ENCODE results near the gene KIAA1755. TPM values are rescaled to one million over a fixed set of nuclear protein-coding genes. Genes with fewer than 3 reads are reported as not detected.
"Not testable (repeated sequence)": the region's sequence is repeated elsewhere in the genome, so short reads cannot be mapped to it uniquely, and the experiment has no call there.

The KIAA1755 gene
- total RNA-seq, 1 donor from 2014 or later = 4.3 TPM

DNA sequence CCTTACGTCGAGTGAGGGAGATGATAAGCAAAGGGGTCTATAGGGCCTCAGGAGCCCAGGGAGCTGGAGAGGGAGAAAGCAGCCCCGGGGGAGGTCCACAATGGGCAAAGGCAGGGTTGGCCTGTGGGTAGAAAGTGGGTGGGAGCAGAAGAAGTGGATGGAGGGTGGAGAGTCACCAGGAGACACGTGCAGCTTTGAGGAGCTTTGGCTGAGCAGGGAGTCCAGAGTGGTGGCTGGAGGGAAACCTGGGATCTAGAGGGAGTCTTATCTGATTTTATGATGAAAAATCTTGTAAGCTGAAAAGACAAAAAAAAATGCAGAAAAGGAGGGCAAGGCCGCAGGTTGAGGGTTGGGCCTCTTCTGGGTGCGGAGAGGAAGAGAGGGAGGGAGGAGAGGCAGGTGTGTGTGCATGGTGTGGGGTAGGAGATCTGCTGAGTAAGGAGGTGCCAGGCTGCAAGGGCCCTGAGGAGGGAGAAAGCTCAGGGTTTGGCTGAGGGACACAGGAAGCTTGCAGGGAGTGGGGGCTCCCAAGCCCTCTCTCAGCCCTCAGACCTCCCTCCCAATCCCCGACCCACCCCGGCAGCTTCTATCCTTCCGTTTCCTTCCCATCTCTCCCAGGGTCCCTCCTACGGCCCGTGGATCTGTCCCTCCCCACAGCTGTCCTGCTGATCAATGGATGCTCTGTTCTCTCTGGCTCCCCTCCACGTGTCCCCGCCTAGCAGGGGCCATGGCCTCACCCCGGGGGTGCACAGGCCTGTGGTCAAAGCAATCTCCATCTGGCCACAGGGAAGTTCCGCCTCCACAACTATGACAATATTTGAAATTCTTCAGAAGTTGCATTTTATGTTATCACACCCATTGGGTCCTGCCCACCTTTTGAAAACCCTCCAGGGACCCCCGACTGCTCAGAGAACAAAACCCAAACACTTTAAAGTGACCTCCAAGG, 26.3 kb upstream of the KIAA1755 start:
- DNase-seq (ENCODE audit: low spot score) = no peak

- no peak for DNase-seq (ENCODE audit: low spot score)
Measured at GRCh38 chr20:38284893-38285444, 24.4 kb upstream of the KIAA1755 start.

- DNase-seq (ENCODE audit: low spot score) = not testable (repeated sequence)
Measured at GRCh38 chr20:38284066-38284650, 23.6 kb upstream of the KIAA1755 start.

- DNase-seq (ENCODE audit: low spot score) = no peak
Measured at GRCh38 chr20:38283236-38283635, 22.7 kb upstream of the KIAA1755 start.

GRCh38 chr20:38281176-38281915, 20.8 kb upstream of the KIAA1755 start:
- not testable (repeated sequence) for DNase-seq (ENCODE audit: low spot score)

- no peak for DNase-seq (ENCODE audit: low spot score)
Measured at GRCh38 chr20:38278763-38279162, 18.2 kb upstream of the KIAA1755 start.

GRCh38 chr20:38278131-38278530, 17.6 kb upstream of the KIAA1755 start:
- no peak for DNase-seq (ENCODE audit: low spot score)

GRCh38 chr20:38277691-38278090, 17.2 kb upstream of the KIAA1755 start:
- no peak for DNase-seq (ENCODE audit: low spot score)

DNA sequence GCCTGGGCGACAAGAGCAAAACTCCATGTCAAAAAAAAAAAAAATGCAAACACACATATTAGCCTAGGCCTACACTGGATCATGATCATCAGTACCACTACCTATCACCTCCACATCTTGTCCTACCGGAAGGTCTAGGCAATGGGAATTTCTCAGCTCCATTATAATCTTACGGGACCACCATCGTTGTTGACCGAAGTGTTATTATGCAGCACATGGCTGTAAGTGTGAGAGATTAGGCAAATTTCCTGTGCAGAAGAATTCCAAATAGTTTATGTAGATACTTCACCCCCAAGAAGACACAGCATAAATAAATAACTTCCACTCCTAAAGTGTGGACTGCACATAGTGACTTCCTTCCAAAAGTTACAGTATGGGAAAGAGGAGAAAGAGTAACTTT, 16.8 kb upstream of the KIAA1755 start:
- DNase-seq (ENCODE audit: low spot score) = no peak

- DNase-seq (ENCODE audit: low spot score) = peak; percentile 19
Measured at GRCh38 chr20:38275815-38276550, 15.4 kb upstream of the KIAA1755 start.

- no peak for DNase-seq (ENCODE audit: low spot score)
Measured at GRCh38 chr20:38272961-38273360, 12.4 kb upstream of the KIAA1755 start.

DNA sequence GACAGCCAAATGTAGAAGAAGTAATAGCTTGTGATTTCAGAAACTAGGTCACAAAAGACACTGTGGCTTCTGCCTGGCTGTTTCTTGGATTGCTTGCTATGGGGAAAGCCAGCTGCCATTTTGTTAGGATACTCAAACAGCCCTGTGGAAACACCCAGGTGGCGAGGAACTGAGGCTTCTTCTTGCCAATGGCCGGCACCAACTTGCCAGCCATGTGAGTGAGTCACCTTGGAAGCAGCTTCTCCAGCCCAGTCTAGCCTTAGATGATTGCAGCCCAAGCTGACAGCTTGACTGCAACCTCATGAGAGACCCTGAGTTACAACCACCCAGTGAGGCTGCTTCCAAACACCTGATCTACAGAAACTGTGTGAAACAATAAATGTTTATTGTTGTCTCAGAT, 11.9 kb upstream of the KIAA1755 start:
- DNase-seq (ENCODE audit: low spot score) = no peak

DNA sequence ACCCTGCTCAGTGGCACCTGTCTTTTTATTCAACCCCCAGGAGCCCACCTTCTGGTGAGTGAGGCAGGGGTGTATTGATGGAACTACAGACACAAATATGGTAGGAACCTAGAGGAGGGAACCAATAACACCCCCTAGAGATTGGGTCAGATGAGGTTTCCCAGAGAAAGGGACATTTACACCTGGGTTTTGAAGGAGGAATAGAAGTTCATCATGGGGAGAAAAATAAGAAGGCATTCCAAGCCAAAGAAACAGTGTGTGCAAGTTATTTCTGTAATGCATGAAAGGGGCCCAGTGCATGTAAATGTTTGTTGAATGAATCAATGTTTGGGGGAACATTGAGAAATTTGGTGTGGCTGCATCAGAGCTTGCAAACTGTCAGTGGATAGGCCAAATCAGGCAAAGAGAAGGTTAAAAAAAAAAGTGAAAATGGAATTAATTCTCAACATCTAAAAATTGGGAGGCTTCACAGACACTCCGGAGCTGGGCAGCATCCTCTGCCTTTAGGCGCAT, 11.1 kb upstream of the KIAA1755 start:
- DNase-seq (ENCODE audit: low spot score) = no peak

GRCh38 chr20:38270869-38271605, 10.5 kb upstream of the KIAA1755 start:
- peak; percentile 95 for DNase-seq (ENCODE audit: low spot score)

DNA sequence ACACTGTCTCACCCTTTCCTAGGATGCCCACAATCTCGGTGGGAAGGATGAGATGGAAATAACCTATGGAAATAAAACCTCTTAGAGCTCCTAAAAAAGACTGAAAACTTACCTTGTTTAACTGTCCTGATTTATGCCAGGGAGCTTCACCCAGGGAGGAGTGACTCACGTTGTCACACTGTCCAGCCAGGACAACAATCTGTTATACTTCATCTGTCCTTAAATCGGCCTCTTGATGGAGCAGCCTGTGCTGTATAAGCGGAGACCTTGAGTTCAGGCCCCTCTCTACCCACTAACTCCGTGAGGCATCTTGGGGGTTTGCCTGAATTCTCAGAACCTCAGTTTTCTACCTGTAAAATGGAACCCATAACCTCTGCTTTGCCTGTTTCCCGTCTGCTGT, 9.2 kb upstream of the KIAA1755 start:
- no peak for DNase-seq (ENCODE audit: low spot score)

- DNase-seq (ENCODE audit: low spot score) = no peak
Measured at GRCh38 chr20:38269040-38269439, 8.5 kb upstream of the KIAA1755 start.

DNA sequence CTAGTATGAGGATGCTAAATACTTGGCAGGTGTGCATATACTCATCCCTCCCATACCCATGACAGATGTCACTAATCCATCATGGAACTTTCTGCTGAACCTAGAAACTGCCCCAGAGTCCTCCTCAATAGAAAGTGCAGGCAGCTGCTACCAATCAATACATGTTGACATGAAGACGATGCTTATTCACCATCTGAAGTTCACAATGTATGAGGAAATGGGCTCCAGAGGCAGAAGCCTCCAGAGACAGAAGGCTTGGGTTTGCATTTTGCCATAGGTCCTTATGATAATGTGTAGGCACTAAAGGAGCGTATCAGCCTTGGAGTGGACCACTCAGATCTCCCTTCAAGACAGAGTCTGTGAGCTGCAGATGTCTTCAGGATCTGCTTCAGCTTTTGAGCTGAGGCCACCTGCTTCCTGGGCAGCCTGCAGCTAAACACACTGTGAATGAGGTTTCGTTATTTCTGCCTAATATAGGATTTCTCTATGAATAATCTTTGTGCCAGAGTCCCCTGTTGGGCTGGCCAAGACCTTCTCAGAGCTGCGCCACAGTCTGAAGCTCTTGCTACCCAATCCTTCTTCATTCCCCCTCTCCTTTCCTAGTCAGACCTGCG, 7.5 kb upstream of the KIAA1755 start:
- no peak for DNase-seq (ENCODE audit: low spot score)

DNA sequence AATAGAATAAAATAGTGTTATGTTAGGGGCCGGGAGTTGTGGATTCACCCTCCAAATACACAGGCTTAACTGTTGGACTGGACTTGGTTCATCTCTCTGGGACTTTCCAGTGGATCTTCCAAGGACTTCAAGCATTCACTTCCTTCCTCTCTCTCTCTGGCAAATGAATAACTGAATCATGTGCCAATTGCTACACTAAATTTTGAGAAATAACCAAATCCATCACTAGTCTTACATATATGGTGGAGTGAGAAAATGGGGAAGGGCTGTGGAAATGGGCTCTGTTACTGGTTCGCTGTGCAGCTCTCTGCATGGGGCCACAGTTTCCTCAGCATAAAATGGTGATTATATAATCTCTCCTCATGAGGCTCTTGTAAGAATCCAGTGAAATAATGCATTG, 6.8 kb upstream of the KIAA1755 start:
- no peak for DNase-seq (ENCODE audit: low spot score)

DNA sequence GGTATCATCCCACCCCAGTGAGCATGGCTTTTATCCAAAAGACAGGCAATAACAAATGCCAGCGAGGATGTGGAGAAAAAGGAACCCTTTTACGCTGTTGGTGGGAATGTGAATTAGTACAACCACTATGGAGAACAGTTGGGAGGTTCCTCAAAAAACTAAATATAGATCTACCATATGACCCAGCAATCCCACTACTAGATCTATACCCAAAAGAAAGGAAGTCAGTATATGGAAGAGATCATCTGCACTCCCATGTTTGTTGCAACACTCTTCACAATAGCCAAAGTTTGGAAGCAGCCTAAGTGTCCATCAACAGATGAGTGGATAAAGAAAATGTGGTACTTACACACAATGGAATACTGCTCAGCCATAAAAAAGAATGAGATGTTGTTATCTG, 5.9 kb upstream of the KIAA1755 start:
- DNase-seq (ENCODE audit: low spot score) = no peak

DNA sequence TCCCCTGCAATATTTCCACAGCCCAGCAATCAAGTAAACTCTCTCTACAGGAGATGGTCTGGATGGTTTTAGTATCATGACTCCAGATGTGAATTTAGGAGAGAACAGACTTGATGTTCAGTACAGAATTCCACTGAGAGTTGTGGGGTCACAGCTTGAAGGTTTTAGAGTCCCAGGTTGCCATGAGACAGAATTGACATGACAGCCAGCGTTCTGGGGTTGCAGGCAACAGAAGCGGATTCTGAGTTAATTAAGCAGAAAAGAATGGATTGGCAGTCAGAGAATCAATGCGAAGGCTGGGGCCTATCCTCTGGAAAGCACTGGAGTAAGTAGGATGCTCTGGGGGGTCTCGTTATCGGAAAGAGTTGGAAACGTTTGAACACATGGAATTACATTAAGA, 2.4 kb upstream of the KIAA1755 start:
- no peak for DNase-seq (ENCODE audit: low spot score)

Data from umbilical cord (tissue), 2 donors.